Measurements from ENCODE around the gene LCA5.
"Not testable (repeated sequence)": the region's sequence is repeated elsewhere in the genome, so short reads cannot be mapped to it uniquely, and the experiment has no call there.

LCA5 gene

GRCh38 chr6:79538106-79538971 lies 1.1 kb upstream of the LCA5 start:
- H2AFZ ChIP-seq (ENCODE audit: low read depth, low read length, severe bottlenecking) = no peak overlapping the region
- H3K9ac ChIP-seq (ENCODE audit: low read length) = no peak overlapping the region
- H3K4me3 ChIP-seq (ENCODE audit: insufficient read depth, low read length, poor library complexity, severe bottlenecking) = no peak overlapping the region
- H3K9me3 ChIP-seq (ENCODE audit: insufficient read depth, low read length) = no peaks in the 10 kb centered on the region
- H3K36me3 ChIP-seq (ENCODE audit: low read length) = no peaks in the 10 kb centered on the region
- H3K79me2 ChIP-seq (ENCODE audit: insufficient read depth, low read length) = no peaks in the 10 kb centered on the region
- H3K9me2 ChIP-seq (replicated peaks; ENCODE audit: insufficient read depth, low read length) = no peaks in the 10 kb centered on the region
- no peak overlapping the region for H3K27ac ChIP-seq (ENCODE audit: low read depth, low read length)
- H3F3A ChIP-seq (ENCODE audit: insufficient read depth) = no peaks in the 10 kb centered on the region
- H4K20me1 ChIP-seq (ENCODE audit: low read depth, low read length) = no peaks in the 10 kb centered on the region
- no peak for TF ChIP-seq EZH2phosphoT487 (conservative IDR thresholded peaks at IDR 0.05; ENCODE audit: low read length)
- TF ChIP-seq CTCF (IDR thresholded peaks at IDR 0.05; ENCODE audit: insufficient read depth, low read length, poor library complexity, severe bottlenecking) = no peak
- no peaks in the 10 kb centered on the region for H3K27me3 ChIP-seq (ENCODE audit: low read length)
- no peak overlapping the region for H3K4me2 ChIP-seq (ENCODE audit: low read depth, low read length, poor library complexity, severe bottlenecking)

- Histone ChIP-seq H4K20me1 (ENCODE audit: low read depth, low read length) (no peaks in the 10 kb centered on the region), H3K79me2 (ENCODE audit: insufficient read depth, low read length) (no peaks in the 10 kb centered on the region), H3K9me2 (replicated peaks; ENCODE audit: insufficient read depth, low read length) (no peaks in the 10 kb centered on the region), H3F3A (ENCODE audit: insufficient read depth) (no peaks in the 10 kb centered on the region), H3K4me2 (ENCODE audit: low read depth, low read length, poor library complexity, severe bottlenecking) (no peak overlapping the region), H3K36me3 (ENCODE audit: low read length) (no peaks in the 10 kb centered on the region), H3K9ac (ENCODE audit: low read length) (no peak overlapping the region), H3K9me3 (ENCODE audit: insufficient read depth, low read length) (no peaks in the 10 kb centered on the region), H3K27ac (ENCODE audit: low read depth, low read length) (no peak overlapping the region), H3K27me3 (ENCODE audit: low read length) (no peaks in the 10 kb centered on the region), H2AFZ (ENCODE audit: low read depth, low read length, severe bottlenecking) (no peak overlapping the region), H3K4me3 (ENCODE audit: insufficient read depth, low read length, poor library complexity, severe bottlenecking) (no peak overlapping the region)
- no peak for TF ChIP-seq CTCF (IDR thresholded peaks at IDR 0.05; ENCODE audit: insufficient read depth, low read length, poor library complexity, severe bottlenecking)
- TF ChIP-seq EZH2phosphoT487 (conservative IDR thresholded peaks at IDR 0.05; ENCODE audit: low read length) = no peak
Measured at GRCh38 chr6:79536585-79536953, 661 bp downstream of the LCA5 start.

GRCh38 chr6:79529567-79529966 lies 7.7 kb downstream of the LCA5 start:
- not testable (repeated sequence) for H2AFZ ChIP-seq (ENCODE audit: low read depth, low read length, severe bottlenecking); H3K4me2 ChIP-seq (ENCODE audit: low read depth, low read length, poor library complexity, severe bottlenecking); H3K27ac ChIP-seq (ENCODE audit: low read depth, low read length); H3K79me2 ChIP-seq (ENCODE audit: insufficient read depth, low read length); H3K9me3 ChIP-seq (ENCODE audit: insufficient read depth, low read length); H4K20me1 ChIP-seq (ENCODE audit: low read depth, low read length); H3K27me3 ChIP-seq (ENCODE audit: low read length); H3K36me3 ChIP-seq (ENCODE audit: low read length); H3K9ac ChIP-seq (ENCODE audit: low read length); H3K4me3 ChIP-seq (ENCODE audit: insufficient read depth, low read length, poor library complexity, severe bottlenecking); H3F3A ChIP-seq (ENCODE audit: insufficient read depth); H3K9me2 ChIP-seq (replicated peaks; ENCODE audit: insufficient read depth, low read length)

- TF ChIP-seq CTCF (IDR thresholded peaks at IDR 0.05; ENCODE audit: insufficient read depth, low read length, poor library complexity, severe bottlenecking) = no peak
- no peak for TF ChIP-seq EZH2phosphoT487 (conservative IDR thresholded peaks at IDR 0.05; ENCODE audit: low read length)
- H2AFZ ChIP-seq (ENCODE audit: low read depth, low read length, severe bottlenecking) = no peak overlapping the region
- H4K20me1 ChIP-seq (ENCODE audit: low read depth, low read length) = no peaks in the 10 kb centered on the region
- no peaks in the 10 kb centered on the region for H3K9me2 ChIP-seq (replicated peaks; ENCODE audit: insufficient read depth, low read length)
- H3K9ac ChIP-seq (ENCODE audit: low read length) = no peak overlapping the region
- H3K4me3 ChIP-seq (ENCODE audit: insufficient read depth, low read length, poor library complexity, severe bottlenecking) = no peak overlapping the region
- H3K9me3 ChIP-seq (ENCODE audit: insufficient read depth, low read length) = no peaks in the 10 kb centered on the region
- H3K27ac ChIP-seq (ENCODE audit: low read depth, low read length) = no peak overlapping the region
- no peaks in the 10 kb centered on the region for H3K36me3 ChIP-seq (ENCODE audit: low read length)
- H3K79me2 ChIP-seq (ENCODE audit: insufficient read depth, low read length) = no peaks in the 10 kb centered on the region
- no peaks in the 10 kb centered on the region for H3F3A ChIP-seq (ENCODE audit: insufficient read depth)
- H3K4me2 ChIP-seq (ENCODE audit: low read depth, low read length, poor library complexity, severe bottlenecking) = no peak overlapping the region
- no peaks in the 10 kb centered on the region for H3K27me3 ChIP-seq (ENCODE audit: low read length)
Measured at GRCh38 chr6:79526897-79527296, 10.3 kb downstream of the LCA5 start.

Data from SU-DHL-6 (cell line).